NT2/D1 (cell line): Measurements from ENCODE around the gene F9.

Source experiments
- SUZ12 ChIP-seq: IDR thresholded peaks from 2 replicates; pipeline ENCODE4 v1.6.1; 2011; ENCODE audit not compliant: insufficient read length, insufficient read depth; ENCODE audit errors: extremely low read depth
- YY1 ChIP-seq: IDR thresholded peaks from 2 replicates; pipeline ENCODE4 v1.6.1; 2011; ENCODE audit not compliant: insufficient read length, insufficient read depth

DNA sequence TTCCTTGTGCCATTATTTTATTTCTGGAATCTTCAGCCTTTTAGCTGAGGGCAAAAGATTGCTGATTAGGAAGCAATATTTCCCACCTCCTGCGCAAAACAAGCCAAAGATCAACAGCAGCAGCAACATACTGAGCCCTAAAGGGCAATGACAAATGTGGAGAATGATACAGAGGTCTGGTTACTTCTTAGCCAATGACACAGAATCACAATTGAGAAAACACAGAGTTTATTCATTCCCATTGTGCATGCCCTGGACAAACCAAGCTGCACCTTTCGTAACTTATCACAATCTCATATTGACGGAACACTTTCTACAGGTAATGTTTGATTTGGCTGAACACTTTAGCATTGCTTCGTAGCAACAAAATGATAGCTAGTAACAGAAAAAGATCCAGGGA, 13.4 kb downstream of the F9 start:
- TF ChIP-seq YY1 = no peak
- TF ChIP-seq SUZ12 = no peak
